ELF-1 (cell line): ENCODE results near the gene HDDC3.
"Not testable (repeated sequence)": the region's sequence is repeated elsewhere in the genome, so short reads cannot be mapped to it uniquely, and the experiment has no call there.

ENCODE experiments used
- DNase-seq: peaks from one replicate; pipeline ENCODE4 v3.0.0-alpha.2; 2016; ENCODE audit warnings: low read depth, low spot score

The HDDC3 gene

GRCh38 chr15:90910441-90911301 is 21.7 kb downstream of the HDDC3 start:
- no peak for DNase-seq

GRCh38 chr15:90909976-90910375 is 22.4 kb downstream of the HDDC3 start:
- DNase-seq, result no peak

- not testable (repeated sequence) for DNase-seq
These were observed 22.9 kb downstream of the HDDC3 start for GRCh38 chr15:90909449-90909848.

- no peak for DNase-seq
These were observed 24.4 kb downstream of the HDDC3 start for GRCh38 chr15:90907838-90908507.

GRCh38 chr15:90907051-90907660 is 25.2 kb downstream of the HDDC3 start:
- DNase-seq, result no peak

- no peak for DNase-seq
These were observed 26.0 kb downstream of the HDDC3 start for GRCh38 chr15:90906181-90906849.

- no peak for DNase-seq
These were observed 26.8 kb downstream of the HDDC3 start for GRCh38 chr15:90905306-90906180.

- DNase-seq, result no peak
These were observed 27.6 kb downstream of the HDDC3 start for GRCh38 chr15:90904746-90905145.

- peak; percentile 82 for DNase-seq
These were observed 28.4 kb downstream of the HDDC3 start for GRCh38 chr15:90903733-90904536.

GRCh38 chr15:90902840-90903732 is 29.3 kb downstream of the HDDC3 start, which contains the start of gene MAN2A2:
Gene MAN2A2 (plus strand): TSS chr15:90903302. CDS start chr15:90904208, 906 bp downstream.
- DNase-seq, result peak; percentile 64

- DNase-seq, result peak; percentile 85
These were observed 30.1 kb downstream of the HDDC3 start for GRCh38 chr15:90902040-90902839.

GRCh38 chr15:90901175-90902039 is 30.9 kb downstream of the HDDC3 start:
- DNase-seq, result no peak

- not testable (repeated sequence) for DNase-seq
These were observed 35.2 kb downstream of the HDDC3 start for GRCh38 chr15:90897131-90897655.

GRCh38 chr15:90895571-90896117 is 36.7 kb downstream of the HDDC3 start:
- no peak for DNase-seq

- no peak for DNase-seq
These were observed 38.9 kb downstream of the HDDC3 start for GRCh38 chr15:90893175-90894090.
